Measurements from ENCODE around the gene LMOD3. TPM values are rescaled to one million over a fixed set of nuclear protein-coding genes. Genes with fewer than 3 reads are reported as not detected.

The LMOD3 gene
- total RNA-seq, 1 donor from 2014 or later, result not detected

GRCh38 chr3:69145688-69146087 lies 23.3 kb upstream of the LMOD3 start:
- no peaks in the 10 kb centered on the region for H3K9me3 Mint-ChIP-seq (ENCODE audit: unreplicated experiment)
- H3K27ac Mint-ChIP-seq (ENCODE audit: unreplicated experiment), result no peak overlapping the region
- DNase-seq (ENCODE audit: extremely low spot score, unreplicated experiment), result no peak
- no peak overlapping the region for H3K4me3 Mint-ChIP-seq (ENCODE audit: unreplicated experiment)
- H3K27me3 Mint-ChIP-seq (ENCODE audit: unreplicated experiment), result peaks cover 5% of the 10 kb centered on the region
- no peaks in the 10 kb centered on the region for H3K36me3 Mint-ChIP-seq (ENCODE audit: unreplicated experiment)
- no peak for TF ChIP-seq CTCF (IDR thresholded peaks at IDR 0.05)
- H3K4me1 Mint-ChIP-seq (ENCODE audit: unreplicated experiment), result peaks cover 12% of the 10 kb centered on the region

- Mint-ChIP-seq H3K27me3 (ENCODE audit: unreplicated experiment) (peaks cover 11% of the 10 kb centered on the region), H3K9me3 (ENCODE audit: unreplicated experiment) (no peaks in the 10 kb centered on the region), H3K4me3 (ENCODE audit: unreplicated experiment) (no peak overlapping the region), H3K4me1 (ENCODE audit: unreplicated experiment) (peaks cover 12% of the 10 kb centered on the region), H3K27ac (ENCODE audit: unreplicated experiment) (no peak overlapping the region), H3K36me3 (ENCODE audit: unreplicated experiment) (no peaks in the 10 kb centered on the region)
- no peak for DNase-seq (ENCODE audit: extremely low spot score, unreplicated experiment)
- TF ChIP-seq CTCF (IDR thresholded peaks at IDR 0.05), result no peak
Measured at GRCh38 chr3:69144631-69145245, 22.3 kb upstream of the LMOD3 start.

GRCh38 chr3:69143612-69144011 lies 21.2 kb upstream of the LMOD3 start:
- no peak for TF ChIP-seq CTCF (IDR thresholded peaks at IDR 0.05)
- no peak for DNase-seq (ENCODE audit: extremely low spot score, unreplicated experiment)
- Mint-ChIP-seq H3K9me3 (ENCODE audit: unreplicated experiment) (no peaks in the 10 kb centered on the region), H3K27me3 (ENCODE audit: unreplicated experiment) (peaks cover 16% of the 10 kb centered on the region), H3K36me3 (ENCODE audit: unreplicated experiment) (no peaks in the 10 kb centered on the region), H3K4me1 (ENCODE audit: unreplicated experiment) (peaks cover 7% of the 10 kb centered on the region), H3K4me3 (ENCODE audit: unreplicated experiment) (no peak overlapping the region), H3K27ac (ENCODE audit: unreplicated experiment) (no peak overlapping the region)

- DNase-seq (ENCODE audit: extremely low spot score, unreplicated experiment), result no peak
- TF ChIP-seq CTCF (IDR thresholded peaks at IDR 0.05), result no peak
- H3K27me3 Mint-ChIP-seq (ENCODE audit: unreplicated experiment), result peaks cover 16% of the 10 kb centered on the region
- H3K4me3 Mint-ChIP-seq (ENCODE audit: unreplicated experiment), result no peak overlapping the region
- no peak overlapping the region for H3K27ac Mint-ChIP-seq (ENCODE audit: unreplicated experiment)
- H3K9me3 Mint-ChIP-seq (ENCODE audit: unreplicated experiment), result no peaks in the 10 kb centered on the region
- H3K36me3 Mint-ChIP-seq (ENCODE audit: unreplicated experiment), result no peaks in the 10 kb centered on the region
- H3K4me1 Mint-ChIP-seq (ENCODE audit: unreplicated experiment), result peaks cover 7% of the 10 kb centered on the region
Measured at GRCh38 chr3:69142797-69143454, 20.5 kb upstream of the LMOD3 start.

- Mint-ChIP-seq H3K4me1 (ENCODE audit: unreplicated experiment) (peaks cover 7% of the 10 kb centered on the region), H3K4me3 (ENCODE audit: unreplicated experiment) (no peak overlapping the region), H3K27me3 (ENCODE audit: unreplicated experiment) (peaks cover 16% of the 10 kb centered on the region), H3K9me3 (ENCODE audit: unreplicated experiment) (no peaks in the 10 kb centered on the region), H3K36me3 (ENCODE audit: unreplicated experiment) (no peaks in the 10 kb centered on the region), H3K27ac (ENCODE audit: unreplicated experiment) (no peak overlapping the region)
- no peak for DNase-seq (ENCODE audit: extremely low spot score, unreplicated experiment)
- TF ChIP-seq CTCF (IDR thresholded peaks at IDR 0.05), result no peak
Measured at GRCh38 chr3:69142090-69142489, 19.7 kb upstream of the LMOD3 start.
